Neural progenitor cell (in vitro differentiated cells): ENCODE measurements around the gene DAAM2. TPM values are rescaled to one million over a fixed set of nuclear protein-coding genes. Genes with fewer than 3 reads are reported as not detected.

Source experiments
- DNase-seq: peaks from one replicate; pipeline ENCODE4 v3.0.0-alpha.2; 2016; ENCODE audit warnings: low spot score
- H2AFZ ChIP-seq: fragments of 200-600 bp; sonication (generic); replicated peaks from 2 replicates; pipeline ENCODE4 v1.6.1; 2016; ENCODE audit warnings: antibody characterized with exemption
- H3F3A ChIP-seq: fragments of 200-600 bp; sonication (generic); 2 replicates; pipeline ENCODE4 v1.6.1; 2016; ENCODE audit warnings: antibody characterized with exemption, low read depth
- H3K27ac ChIP-seq: fragments of 200-600 bp; sonication (generic); 2 replicates; pipeline ENCODE4 v1.5.1; 2016; ENCODE audit warnings: mild to moderate bottlenecking
- H3K27me3 ChIP-seq: fragments of 200-600 bp; sonication (generic); 2 replicates; pipeline ENCODE4 v1.6.1; 2016; ENCODE audit warnings: mild to moderate bottlenecking, moderate library complexity
- H3K36me3 ChIP-seq: fragments of 200-600 bp; sonication (generic); 2 replicates; pipeline ENCODE4 v1.5.1; 2016
- H3K4me1 ChIP-seq: fragments of 200-600 bp; sonication (generic); 2 replicates; pipeline ENCODE4 v1.6.1; 2016; ENCODE audit warnings: mixed run types
- H3K4me2 ChIP-seq: fragments of 200-600 bp; sonication (generic); 2 replicates; pipeline ENCODE4 v1.6.1; 2016
- H3K4me3 ChIP-seq: fragments of 200-600 bp; sonication (generic); 2 replicates; pipeline ENCODE4 v1.5.1; 2016
- H3K79me2 ChIP-seq: fragments of 200-600 bp; sonication (generic); 2 replicates; pipeline ENCODE4 v1.6.1; 2016; ENCODE audit warnings: low read depth
- H3K9ac ChIP-seq: fragments of 200-600 bp; sonication (generic); 2 replicates; pipeline ENCODE4 v1.6.1; 2016
- H3K9me3 ChIP-seq: fragments of 200-600 bp; sonication (generic); 2 replicates; pipeline ENCODE4 v1.5.1; 2016; ENCODE audit warnings: low read depth
- H4K20me1 ChIP-seq: fragments of 200-600 bp; sonication (generic); 2 replicates; pipeline ENCODE4 v1.6.1; 2016; ENCODE audit warnings: low read depth
- H3K27ac Mint-ChIP-seq: 3 replicates; pipeline ENCODE4 v1.8.0; 2021; ENCODE audit warnings: mixed read lengths
- H3K27me3 Mint-ChIP-seq: 2 replicates; pipeline ENCODE4 v1.8.0; 2022; ENCODE audit warnings: low read depth, mild to moderate bottlenecking, inconsistent platforms, moderate library complexity, mixed read lengths; ENCODE audit not compliant: insufficient read depth
- H3K36me3 Mint-ChIP-seq: 3 replicates; pipeline ENCODE4 v1.8.0; 2021; ENCODE audit warnings: mixed read lengths
- H3K4me1 Mint-ChIP-seq: 3 replicates; pipeline ENCODE4 v1.8.0; 2021; ENCODE audit warnings: mixed read lengths
- H3K4me3 Mint-ChIP-seq: 3 replicates; pipeline ENCODE4 v1.8.0; 2021; ENCODE audit warnings: mild to moderate bottlenecking, moderate library complexity, mixed read lengths
- H3K9me3 Mint-ChIP-seq: 3 replicates; pipeline ENCODE4 v1.8.0; 2020; ENCODE audit warnings: mixed read lengths
- EZH2 ChIP-seq: fragments of 200-600 bp; sonication (generic); IDR thresholded peaks from 2 replicates; pipeline ENCODE4 v1.6.1; 2017; ENCODE audit warnings: antibody characterized with exemption, mild to moderate bottlenecking, moderate library complexity
- EZH2phosphoT487 ChIP-seq: fragments of 200-600 bp; sonication (generic); IDR thresholded peaks from 2 replicates; pipeline ENCODE4 v1.6.1; 2017; ENCODE audit warnings: antibody characterized with exemption
- total RNA-seq: library from RNA; depleted of rRNA; stranded (reverse); fragments of >200 nt; gene quantifications from 2 replicates; pipeline ENCODE4 v1.2.3, GENCODE V29; 2015; ENCODE audit warnings: low replicate concordance
- TF ChIP-seq, protein P1 (sequence below): fragments of 200-600 bp; sonication (generic); IDR thresholded peaks from 2 replicates; pipeline ENCODE4 v1.5.1; 2017; ENCODE audit warnings: antibody characterized with exemption, mild to moderate bottlenecking

Gene DAAM2
- total RNA-seq, 1 donor from 2014 or later, result 2.1 TPM

DNA sequence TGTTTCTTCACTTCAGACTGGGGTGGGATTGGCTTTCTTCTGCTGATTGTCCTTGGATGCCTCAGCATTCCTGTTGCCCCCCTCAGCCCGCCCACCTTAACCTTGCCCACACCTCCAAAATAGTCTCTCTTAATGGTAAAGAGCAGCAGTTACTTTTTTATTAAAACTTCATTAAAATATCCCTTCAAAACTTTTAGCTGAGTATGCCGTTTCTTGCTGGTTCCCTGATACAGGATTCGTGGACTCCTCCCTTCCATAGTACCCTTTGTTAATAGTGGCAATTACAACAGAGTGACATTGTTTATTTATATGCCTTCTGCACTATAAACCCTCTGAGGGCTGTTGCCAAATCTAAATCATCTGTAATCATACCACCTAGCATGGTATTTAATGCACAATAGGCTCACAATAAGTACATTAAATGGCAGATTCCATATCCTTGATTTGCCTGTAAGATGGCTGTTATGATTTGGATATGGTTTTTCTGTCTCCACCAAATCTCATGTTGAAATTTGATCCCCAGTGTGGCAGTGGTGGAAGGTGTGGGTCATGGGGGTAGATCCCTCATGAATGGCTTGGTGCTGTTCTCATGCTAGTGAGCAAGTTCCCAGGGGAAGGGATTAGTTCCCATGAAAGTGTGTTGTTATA, 145.6 kb downstream of the DAAM2 start:
- Mint-ChIP-seq H3K4me1 (peaks cover 29% of the 10 kb centered on the region), H3K27ac (no peak overlapping the region), H3K36me3 (no peaks in the 10 kb centered on the region), H3K4me3 (no peak overlapping the region), H3K9me3 (no peaks in the 10 kb centered on the region), H3K27me3 (no peaks in the 10 kb centered on the region)
- Histone ChIP-seq H3K79me2 (peaks cover 6% of the 10 kb centered on the region), H2AFZ (no peak overlapping the region), H3K4me1 (peaks cover 25% of the 10 kb centered on the region), H3K27me3 (peaks cover 13% of the 10 kb centered on the region), H3F3A (no peaks in the 10 kb centered on the region), H3K9me3 (no peaks in the 10 kb centered on the region), H4K20me1 (no peaks in the 10 kb centered on the region), H3K36me3 (no peaks in the 10 kb centered on the region), H3K9ac (no peak overlapping the region), H3K4me3 (no peak overlapping the region), H3K27ac (no peak overlapping the region), H3K4me2 (no peak overlapping the region)
- TF ChIP-seq EZH2phosphoT487 (no peak), EZH2 (no peak)
- TF ChIP-seq, protein P1, sequence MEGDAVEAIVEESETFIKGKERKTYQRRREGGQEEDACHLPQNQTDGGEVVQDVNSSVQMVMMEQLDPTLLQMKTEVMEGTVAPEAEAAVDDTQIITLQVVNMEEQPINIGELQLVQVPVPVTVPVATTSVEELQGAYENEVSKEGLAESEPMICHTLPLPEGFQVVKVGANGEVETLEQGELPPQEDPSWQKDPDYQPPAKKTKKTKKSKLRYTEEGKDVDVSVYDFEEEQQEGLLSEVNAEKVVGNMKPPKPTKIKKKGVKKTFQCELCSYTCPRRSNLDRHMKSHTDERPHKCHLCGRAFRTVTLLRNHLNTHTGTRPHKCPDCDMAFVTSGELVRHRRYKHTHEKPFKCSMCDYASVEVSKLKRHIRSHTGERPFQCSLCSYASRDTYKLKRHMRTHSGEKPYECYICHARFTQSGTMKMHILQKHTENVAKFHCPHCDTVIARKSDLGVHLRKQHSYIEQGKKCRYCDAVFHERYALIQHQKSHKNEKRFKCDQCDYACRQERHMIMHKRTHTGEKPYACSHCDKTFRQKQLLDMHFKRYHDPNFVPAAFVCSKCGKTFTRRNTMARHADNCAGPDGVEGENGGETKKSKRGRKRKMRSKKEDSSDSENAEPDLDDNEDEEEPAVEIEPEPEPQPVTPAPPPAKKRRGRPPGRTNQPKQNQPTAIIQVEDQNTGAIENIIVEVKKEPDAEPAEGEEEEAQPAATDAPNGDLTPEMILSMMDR, result no peak
- no peak for DNase-seq

DNA sequence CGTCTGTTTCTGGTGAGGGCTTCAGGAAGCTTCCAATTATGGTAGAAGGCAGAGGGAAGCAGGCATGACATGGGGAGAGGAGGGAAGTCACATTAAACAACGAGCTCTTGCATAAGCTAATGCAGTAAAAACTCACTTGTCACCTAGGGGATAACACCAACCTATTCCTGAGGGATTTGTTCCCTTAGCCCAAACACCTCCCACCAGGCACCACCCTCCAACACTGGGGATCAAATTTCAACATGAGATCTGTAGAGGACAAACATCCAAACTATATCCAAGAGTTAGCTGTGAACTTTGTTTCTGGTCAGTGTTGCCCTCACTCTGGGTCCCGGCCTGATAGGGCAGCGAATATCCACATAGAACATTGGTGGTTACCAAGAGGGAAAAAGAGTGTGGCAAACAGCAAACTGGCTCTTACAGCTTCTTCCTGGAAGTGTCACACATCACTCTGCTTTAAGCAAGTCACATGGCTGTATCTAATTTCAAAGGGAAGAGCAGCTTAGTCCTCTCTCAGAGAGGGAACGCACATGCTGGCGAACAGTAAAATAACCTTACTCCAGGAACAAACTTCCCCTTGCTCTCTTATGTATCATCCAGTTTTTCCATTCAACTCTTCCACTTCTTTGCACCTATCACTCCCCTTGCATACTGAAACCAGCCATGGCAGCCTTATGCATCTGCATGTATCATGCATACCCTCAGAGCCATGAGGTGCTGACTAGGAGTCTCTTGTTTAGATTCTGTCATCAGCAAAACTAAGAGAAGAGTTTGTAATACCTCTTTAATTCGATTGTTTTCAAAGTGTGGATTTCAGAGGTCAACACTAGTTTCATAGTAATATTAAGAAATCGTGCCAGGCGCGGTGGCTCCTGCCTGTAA, 146.8 kb downstream of the DAAM2 start:
- Mint-ChIP-seq H3K4me3 (peak overlapping the region; percentile 7), H3K36me3 (no peaks in the 10 kb centered on the region), H3K27ac (peak overlapping the region; percentile 20), H3K4me1 (peaks cover 19% of the 10 kb centered on the region), H3K27me3 (no peaks in the 10 kb centered on the region), H3K9me3 (no peaks in the 10 kb centered on the region)
- Histone ChIP-seq H3K4me3 (no peak overlapping the region), H3K4me2 (peak overlapping the region; percentile 22), H3K4me1 (peaks cover 15% of the 10 kb centered on the region), H3K36me3 (no peaks in the 10 kb centered on the region), H2AFZ (peak overlapping the region; percentile 64), H3K79me2 (no peaks in the 10 kb centered on the region), H3K9ac (no peak overlapping the region), H3K27me3 (peaks cover 13% of the 10 kb centered on the region), H3K27ac (no peak overlapping the region), H3K9me3 (no peaks in the 10 kb centered on the region), H3F3A (no peaks in the 10 kb centered on the region), H4K20me1 (no peaks in the 10 kb centered on the region)
- TF ChIP-seq, protein P1, result no peak
- TF ChIP-seq EZH2phosphoT487, result no peak
- TF ChIP-seq EZH2, result no peak
- DNase-seq, result no peak

DNA sequence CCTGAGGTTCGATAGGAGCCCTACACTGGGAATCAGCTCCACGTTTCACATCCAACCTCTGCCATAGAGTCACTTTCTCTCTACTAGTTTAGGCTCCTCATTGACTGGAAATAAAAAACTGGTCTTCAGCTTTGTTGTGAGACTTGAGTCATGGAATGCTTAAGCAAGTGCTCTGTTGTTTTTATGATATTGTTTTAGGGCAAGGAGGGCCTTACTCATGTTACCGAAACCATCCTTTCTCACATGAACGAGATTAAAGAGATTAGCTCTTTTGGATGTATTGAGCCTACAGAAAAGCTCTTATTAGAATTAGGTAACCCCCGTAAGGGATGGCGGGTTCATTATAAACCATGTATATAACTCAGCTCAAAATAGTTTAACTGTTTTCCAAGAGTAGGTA, 149.0 kb downstream of the DAAM2 start:
- no peaks in the 10 kb centered on the region for H3K27me3 Mint-ChIP-seq
- no peaks in the 10 kb centered on the region for H4K20me1 ChIP-seq
- no peaks in the 10 kb centered on the region for H3K9me3 ChIP-seq
- no peaks in the 10 kb centered on the region for H3K79me2 ChIP-seq
- H3K4me1 ChIP-seq, result peaks cover 15% of the 10 kb centered on the region
- peaks cover 19% of the 10 kb centered on the region for H3K4me1 Mint-ChIP-seq
- no peaks in the 10 kb centered on the region for H3K36me3 Mint-ChIP-seq
- H2AFZ ChIP-seq, result no peak overlapping the region
- no peak overlapping the region for H3K9ac ChIP-seq
- TF ChIP-seq, protein P1, result no peak
- TF ChIP-seq EZH2 (no peak), EZH2phosphoT487 (no peak)
- H3K27ac Mint-ChIP-seq, result no peak overlapping the region
- no peaks in the 10 kb centered on the region for H3F3A ChIP-seq
- H3K27me3 ChIP-seq, result no peaks in the 10 kb centered on the region
- H3K36me3 ChIP-seq, result no peaks in the 10 kb centered on the region
- H3K27ac ChIP-seq, result no peak overlapping the region
- no peak overlapping the region for H3K4me2 ChIP-seq
- no peak overlapping the region for H3K4me3 ChIP-seq
- no peak for DNase-seq
- H3K4me3 Mint-ChIP-seq, result no peak overlapping the region
- H3K9me3 Mint-ChIP-seq, result no peaks in the 10 kb centered on the region
